Frontal cortex (tissue), 4 donors: ENCODE measurements around the gene ALG1. TPM values are rescaled to one million over a fixed set of nuclear protein-coding genes. Genes with fewer than 3 reads are reported as not detected.
"Not testable (repeated sequence)": the region's sequence is repeated elsewhere in the genome, so short reads cannot be mapped to it uniquely, and the experiment has no call there.

Source experiments
- DNase-seq, 2 donors: peaks; one replicate each; pipeline ENCODE4 v3.0.0; 2012; ENCODE audit warnings: low spot score in 2 of 2
- FAIRE-seq: peaks from 2 replicates; lab custom pipeline; 2012; peaks lifted over from hg19 to GRCh38; lab: Jason Lieb, UNC
- total RNA-seq: library from RNA; depleted of rRNA; stranded (reverse); fragments of >200 nt; gene quantifications from one replicate; pipeline ENCODE4 v1.2.3, GENCODE V29; 2014
- donor health status: control.
- donor health status: control.
- donor health status: control.

ALG1 gene
- total RNA-seq, 1 donor from 2014 or later = 11.4 TPM

DNA sequence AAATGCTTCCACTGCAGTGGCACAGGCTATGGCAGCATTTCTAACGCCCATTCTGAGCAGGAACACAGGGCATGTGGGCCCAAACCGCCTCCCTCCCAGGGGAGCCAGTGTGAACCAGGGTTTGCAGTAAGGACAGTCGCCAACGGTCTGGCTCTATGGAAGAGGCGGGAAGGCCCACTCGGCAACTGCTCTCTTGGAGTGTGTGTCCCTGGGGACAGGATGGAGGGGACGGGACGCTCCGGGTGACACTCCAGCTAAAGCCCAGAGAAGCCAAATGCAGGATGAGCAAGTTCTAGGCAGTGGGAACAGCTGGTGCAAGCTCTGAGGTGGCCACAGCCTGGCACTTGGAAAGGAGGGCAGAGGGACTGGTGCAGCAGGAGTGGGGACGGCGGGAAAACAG is 22.1 kb downstream of the ALG1 start:
- FAIRE-seq, DNase-seq: not testable (repeated sequence)

DNA sequence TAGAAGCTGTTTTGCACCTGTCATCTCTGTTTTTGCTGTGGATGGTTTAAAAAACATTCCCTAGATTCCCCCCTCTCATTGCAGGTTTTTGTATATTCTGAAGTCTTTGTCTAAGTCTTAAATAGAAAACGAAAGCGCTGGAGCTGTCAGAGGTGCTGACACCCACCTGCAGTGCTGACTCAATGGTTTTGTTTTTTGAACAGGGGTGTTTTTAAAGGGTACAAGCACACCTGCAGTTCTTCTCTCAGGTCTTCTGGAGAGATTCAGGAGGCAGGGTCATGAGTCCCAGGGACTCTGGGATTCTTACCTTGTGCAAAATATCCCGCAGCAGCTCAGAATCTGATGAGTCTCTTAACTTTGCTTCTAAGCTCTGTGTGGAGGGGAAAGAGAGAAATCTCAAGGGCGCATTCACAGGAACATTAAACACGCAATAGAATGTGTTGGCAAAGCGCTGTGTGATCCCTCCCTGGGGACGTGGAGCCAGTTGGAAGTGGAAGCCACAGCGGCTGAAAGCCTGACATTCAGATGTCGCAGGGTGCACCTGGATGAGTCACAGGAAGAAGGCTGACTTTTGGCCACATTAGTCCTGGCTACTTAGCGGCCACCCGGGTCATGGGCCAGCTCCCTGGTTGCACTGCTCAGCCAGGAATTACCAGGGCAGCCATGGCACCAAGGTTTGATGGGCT is 23.6 kb downstream of the ALG1 start:
- not testable (repeated sequence) for FAIRE-seq, DNase-seq

DNA sequence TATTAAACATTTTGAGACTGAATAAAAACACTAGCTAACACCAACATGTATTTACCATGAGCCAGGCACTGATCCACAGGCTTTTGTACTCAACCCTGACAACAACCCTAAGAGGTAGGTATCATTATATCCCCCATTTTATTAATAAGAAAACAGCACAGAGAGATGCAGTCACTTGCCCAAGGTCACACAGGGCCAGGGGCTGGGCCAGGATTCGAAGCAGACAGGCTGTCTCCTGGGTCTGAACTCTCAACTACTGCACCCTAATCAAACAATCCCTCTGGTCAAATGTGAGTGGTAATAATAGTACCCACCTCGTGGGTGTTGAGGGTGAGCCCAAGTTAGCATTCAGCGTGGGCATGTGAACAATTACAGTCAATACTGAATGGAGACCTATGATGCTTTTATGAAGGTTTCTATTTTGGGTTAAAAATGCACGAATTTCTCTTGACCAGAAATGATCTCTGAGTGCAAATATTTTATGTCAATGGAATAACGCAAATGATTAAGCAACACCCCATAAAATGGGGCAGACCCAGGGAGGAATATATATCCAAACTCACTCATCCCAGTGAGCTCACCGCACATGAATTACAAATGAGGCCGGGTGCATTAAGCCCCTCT is 24.9 kb downstream of the ALG1 start:
- FAIRE-seq, DNase-seq: not testable (repeated sequence)

DNA sequence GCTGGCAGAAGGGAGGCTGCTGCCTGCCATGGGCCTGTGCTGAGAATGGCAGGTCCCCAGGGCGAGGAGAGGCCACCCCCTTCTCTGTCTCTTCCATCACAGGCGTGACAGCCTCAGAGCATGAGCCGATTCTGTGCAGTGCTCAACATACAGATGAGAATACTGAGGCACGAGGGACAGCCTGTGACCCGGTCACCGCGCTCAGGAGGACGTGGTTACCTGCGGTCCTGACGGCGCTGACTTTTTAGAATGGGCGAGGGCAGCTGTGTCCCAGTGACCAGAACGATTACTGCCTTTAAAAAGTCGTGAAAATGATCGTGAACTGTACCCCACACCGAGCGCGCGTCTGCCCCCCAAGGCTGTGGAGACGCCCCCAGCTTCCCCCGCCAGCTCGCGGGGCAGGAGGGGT is 25.4 kb downstream of the ALG1 start:
- DNase-seq = not testable (repeated sequence)

DNA sequence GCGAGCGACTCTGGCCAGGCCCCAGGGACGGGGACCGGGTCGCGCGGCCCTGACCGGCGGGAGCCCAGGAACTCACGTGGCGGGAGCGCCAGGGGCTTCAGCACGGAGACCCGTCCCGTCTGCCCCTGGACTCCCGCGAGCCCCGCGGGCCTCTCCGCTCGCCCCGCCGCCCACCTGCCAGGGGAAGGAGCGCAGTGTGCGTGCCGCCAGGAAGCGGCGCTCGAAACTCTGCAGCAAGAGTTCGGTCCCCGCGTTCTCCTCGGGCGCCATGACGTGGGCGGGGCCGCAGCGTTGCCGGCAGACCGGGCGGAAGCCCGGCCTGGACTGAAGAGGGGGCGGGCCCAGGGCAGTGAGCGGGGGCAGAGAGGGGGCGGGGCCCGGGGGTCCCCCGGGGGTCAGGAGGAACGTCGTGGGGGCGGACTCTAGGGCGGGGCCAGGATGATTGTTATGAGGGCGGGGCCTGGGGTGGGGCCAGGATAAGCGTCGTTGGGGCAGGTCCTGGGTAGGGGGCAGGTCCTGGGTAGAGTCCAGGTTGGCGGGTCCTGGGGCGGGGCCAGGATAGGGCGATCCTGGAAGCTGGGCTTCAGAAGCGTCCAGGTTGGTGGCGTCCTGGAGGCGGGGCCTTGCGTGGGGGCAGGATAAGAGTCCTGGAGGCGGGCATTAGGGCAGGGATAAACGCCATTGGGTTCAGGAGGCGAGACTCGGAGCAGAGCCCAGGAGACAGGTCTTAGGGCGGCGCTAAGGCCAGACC is 26.0 kb downstream of the ALG1 start, which contains the start of gene EEF2KMT:
EEF2KMT (minus strand) TSS at position 326 of the 751 bp plus-strand sequence; CDS start at position 270, 56 bp downstream.
- FAIRE-seq = not testable (repeated sequence)
- peak; percentile 87 to 89 for DNase-seq

More for the DNA sequence above, 25.4 kb downstream of the ALG1 start:
- not testable (repeated sequence) for FAIRE-seq

DNA sequence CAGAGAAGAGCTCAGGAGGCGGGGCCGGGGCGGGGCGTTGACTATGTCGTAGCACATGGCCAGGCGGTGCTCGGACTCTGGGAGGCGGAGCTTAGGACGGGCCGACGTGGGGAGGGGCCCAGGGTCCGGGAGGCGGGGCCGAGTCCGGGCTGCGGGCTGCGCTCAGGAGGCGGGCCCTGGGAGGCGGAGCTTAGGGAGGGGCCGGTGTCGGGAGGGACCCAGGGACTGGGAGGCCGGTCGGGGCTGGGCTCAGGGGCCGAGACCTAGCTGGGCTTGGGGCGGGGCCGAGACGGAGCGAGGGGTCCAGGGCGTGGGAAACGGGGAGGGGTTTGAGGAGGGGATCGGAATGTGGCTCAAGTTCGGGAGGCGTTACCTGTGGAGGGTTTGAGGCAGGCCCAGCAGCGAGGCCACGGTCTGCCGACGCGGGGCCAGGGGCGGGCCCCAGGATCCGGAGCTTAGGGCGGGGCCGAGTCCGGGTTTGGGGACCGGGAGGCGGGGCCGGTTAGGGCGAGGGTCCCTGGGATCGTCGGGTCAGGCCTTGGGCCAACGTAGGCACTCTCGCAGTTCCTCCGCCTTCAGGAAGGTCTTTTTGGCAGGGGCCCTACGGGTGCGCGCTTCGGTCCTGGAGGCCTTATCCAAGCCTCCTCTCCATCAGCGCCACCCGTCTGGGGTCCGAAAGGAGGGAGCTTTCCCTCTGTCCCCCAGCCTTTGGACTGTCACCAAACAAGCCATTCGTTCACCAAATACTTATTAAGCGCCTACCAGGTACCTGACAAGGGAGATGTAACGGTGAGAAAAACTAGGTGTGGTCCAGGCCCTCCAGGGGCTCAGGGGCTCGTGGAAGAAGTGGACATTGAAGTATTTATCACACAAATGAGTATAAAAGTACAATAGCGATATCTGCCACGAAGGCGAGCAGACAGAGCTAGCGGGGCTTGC is 26.8 kb downstream of the ALG1 start:
- FAIRE-seq = peak; percentile 91
- DNase-seq = not testable (repeated sequence)

DNA sequence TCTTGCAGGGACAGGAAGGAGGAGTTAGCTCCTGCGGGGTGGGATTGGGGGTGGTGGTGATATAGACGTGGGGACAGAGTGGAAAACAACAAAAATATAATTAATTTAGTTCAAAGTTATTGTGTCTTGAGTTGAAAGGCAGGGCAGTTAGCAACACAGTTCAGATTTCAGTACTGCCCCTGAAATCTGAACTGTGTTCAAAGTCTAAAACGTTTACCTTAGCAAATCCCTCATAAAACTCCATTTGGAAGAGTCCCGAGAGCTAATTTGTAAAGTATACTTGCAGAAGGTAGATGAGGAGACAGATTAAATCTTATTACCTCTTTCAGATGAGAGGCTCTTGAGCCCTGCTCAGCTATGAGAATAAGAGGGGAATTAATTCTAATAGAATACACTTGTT is 27.5 kb downstream of the ALG1 start:
- not testable (repeated sequence) for FAIRE-seq, DNase-seq

DNA sequence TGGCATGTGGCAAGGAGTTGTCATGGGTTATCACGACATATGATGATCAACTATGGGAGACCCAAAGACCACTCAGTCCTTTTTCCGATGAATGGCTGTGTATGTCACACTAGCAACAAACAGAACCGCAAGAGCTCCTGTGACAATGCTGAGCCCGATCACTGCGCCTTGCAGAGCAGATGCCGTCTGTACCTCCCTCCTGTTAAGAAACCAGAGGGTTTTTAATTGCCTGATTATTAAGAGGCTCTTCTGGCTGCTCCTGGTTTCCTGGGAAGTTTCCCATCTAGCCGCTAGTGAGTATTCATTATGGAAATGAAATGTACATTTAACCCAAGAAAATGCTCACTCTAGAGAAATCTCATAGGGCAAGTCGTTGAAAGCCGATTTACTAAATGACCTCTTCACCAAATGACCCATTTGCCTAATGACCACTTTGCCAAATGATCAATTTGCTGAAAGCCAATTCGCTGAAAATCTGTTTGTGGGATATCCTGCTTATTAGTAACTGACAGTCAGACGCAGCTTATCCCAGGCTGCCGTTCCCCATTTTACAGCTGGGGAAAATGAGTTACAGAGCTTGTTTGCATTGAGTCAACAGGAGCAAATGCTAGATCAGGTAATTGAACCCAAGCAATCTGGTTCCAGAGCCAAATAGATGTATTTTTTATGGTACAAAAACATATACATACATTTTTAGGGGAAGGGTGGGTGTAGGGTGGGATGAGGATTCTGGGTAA is 31.8 kb downstream of the ALG1 start:
- FAIRE-seq, DNase-seq: not testable (repeated sequence)

DNA sequence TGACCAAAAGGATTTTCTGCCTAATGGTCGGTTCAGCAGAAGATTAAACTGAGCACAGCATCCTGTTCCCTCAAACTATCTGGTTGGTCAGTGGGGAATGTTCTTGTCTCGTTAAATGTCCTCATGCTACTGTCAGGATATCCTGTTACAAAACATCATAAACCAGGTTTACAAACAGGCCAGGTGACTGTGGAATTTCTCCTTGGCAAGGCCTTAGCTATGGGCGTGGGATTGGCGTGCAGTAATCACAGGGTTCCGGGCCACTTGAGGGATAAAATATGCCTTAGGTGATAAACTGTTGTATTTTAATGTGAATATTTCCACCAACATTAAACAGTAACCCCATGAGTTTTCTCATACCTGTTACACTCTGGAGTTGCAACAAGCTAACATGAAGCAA is 33.4 kb downstream of the ALG1 start:
- not testable (repeated sequence) for DNase-seq, FAIRE-seq

DNA sequence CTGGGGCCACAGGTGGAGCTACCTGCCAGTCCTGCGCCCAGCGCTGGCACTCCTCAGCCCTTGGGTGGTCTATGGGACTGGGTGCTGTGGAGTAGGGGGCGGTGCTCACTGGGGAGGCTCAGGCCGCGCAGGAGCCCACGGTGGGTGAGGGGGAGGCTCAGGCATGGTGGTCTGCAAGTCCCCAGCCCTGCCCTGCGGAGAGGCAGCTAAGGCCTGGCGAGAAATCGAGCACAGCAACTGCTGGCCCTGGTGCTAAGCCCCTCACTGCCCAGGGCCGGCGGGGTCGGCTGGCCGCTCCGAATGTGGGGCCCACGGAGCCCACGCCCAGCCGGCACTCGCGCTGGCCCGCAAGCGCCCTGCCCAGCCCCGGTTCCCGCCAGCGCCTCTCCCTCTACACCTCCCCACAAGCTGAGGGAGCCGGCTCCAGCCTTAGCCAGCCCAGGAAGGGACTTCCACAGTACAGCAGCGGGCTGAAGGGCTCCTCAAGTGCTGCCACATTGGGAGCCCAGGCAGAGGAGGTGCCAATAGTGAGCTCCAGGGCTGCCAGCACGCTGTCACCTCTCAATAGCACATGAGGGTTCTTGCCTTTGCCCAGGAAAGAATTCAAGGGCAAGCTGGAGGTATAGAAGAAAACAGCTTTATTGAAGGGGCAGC is 37.0 kb downstream of the ALG1 start:
- DNase-seq = no peak

DNA sequence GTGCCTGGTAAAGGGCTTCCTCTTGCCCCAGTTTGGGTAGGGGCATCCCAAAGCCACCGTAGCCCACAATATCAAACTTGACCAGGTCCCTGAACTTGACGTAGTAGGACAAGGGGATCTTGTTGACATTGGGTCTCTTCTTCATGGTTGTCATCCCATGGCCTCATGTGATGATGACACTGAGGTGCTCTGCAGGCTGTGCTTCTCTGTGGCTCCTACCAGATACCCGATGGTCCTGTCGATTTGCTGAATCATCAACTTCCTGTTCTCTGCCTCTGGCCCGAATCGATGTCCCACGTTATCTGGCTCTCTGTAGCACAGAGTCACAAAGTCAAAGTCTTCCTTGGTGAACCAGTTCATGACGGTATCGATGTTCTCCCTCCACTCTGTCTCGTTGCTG is 39.3 kb downstream of the ALG1 start:
- not testable (repeated sequence) for DNase-seq, FAIRE-seq

More for the DNA sequence above, 37.0 kb downstream of the ALG1 start:
- FAIRE-seq = no peak

DNA sequence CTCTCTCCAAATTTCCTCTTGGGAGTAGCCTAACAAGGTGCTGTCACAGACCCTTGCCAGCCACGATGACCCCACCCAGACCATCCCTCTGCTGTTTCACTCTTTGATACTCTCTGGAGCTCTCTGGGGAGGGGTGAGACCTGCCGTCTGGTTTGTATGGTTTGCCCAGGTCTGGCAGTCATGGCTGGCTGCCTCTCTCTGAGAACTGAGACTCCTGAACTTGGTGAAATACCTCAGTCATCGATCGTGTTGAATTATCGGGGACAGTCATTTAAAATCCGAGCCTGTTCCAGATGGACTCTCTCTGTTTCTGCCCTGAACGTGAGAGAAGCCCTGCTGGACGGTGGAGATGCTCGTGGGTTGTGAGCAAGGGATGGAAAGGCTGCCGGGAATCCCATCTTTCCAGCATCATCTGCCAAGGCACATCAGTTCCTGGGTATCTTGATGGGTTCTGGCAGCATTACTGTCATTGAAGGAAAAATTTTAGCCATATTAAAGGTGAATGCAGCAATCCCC is 45.2 kb downstream of the ALG1 start:
- not testable (repeated sequence) for FAIRE-seq, DNase-seq

DNA sequence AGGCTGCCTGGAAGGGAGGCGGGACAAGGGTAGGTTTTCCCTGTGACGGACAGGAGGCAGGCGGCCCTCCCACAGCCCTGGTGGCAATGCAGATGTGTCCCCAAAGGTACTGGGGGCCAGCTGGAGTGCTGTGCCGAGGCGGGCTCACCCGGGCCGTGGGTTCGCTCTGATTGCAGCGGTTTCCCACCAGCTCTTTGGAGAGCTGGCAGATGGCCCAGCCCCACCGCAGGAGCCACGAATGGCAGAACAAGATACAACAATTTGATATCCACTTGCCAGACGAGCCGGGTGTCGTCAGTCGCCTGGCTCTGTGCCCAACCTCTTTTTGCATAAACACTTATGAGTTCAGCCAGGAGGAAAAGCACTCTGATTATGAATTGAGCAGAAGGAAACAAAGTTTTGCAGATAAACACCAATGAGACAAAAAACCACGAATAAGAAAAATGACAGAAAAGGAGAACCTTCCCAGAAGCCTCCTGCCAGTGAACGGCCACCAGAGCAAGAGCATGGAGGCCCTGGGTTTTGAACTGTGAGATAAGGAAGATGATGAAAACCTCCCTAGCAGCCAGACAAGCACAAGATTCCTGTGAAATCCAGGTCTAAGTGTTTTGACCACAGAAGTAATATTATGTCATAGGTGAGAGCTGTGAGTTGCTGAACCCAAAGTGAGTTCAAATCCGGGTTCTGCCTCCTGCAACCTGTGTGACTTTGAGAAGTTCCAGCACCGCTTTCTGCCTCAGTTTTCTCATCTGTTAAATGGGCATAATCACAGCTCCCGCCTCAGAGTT is 45.9 kb downstream of the ALG1 start:
- peak in 1 of 2 donors; percentile 26 for DNase-seq
- FAIRE-seq = not testable (repeated sequence)

DNA sequence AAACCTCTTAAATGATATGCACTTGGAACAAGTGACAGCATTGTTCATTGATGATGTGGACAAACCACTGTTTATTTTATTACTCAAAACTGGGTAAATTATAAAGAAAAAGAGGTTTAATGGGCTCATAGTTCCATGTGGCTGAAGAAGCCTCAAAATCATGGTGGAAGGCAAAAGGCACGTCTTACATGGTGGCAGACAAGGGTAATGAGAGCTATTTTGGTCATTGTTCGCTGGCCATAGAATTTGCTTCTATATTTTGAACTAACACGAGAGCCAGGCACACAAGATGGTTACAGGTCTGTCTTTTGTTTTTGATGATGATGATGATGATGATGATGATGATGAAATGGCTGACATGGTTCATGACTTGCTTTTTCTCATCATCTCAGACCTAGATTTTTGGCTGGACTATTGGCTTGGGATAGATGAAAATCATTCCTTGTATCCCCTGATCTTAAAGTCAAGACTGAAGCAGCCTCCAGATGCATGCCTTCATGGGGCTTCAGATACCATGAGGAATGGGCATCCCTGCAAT is 59.9 kb downstream of the ALG1 start:
- not testable (repeated sequence) for FAIRE-seq, DNase-seq

DNA sequence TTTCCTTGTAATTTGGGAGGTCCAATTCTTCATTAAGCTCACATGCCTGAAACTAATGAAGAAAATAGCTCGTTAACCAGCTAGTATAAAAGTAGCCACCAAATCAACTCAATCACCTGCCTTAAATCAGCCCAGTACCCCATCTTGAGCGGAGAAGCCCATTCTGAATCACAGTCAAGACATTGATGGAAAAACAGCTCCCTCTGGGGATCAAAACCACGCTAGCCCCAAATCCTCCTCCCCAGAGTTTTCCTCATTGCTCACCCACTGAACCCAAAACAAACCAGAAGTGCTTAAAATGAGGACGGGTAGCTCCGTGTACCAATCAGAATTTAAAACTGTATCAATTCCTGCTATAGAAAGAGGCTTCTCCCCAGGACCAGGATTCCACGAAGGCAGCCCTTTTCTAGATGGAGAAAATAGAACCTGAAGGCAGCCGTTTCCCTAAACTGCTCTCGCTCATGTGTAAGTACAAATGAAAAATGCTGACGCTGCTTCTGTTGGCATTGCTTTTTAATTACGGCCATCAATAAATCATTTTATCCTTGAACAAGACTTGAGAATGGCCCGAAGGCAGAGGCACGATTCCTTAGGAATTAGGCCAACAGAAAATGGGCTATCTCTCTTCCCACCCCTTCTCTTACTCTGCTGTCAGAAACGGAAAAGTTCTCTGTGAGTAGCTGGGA is 61.4 kb downstream of the ALG1 start:
- DNase-seq, FAIRE-seq: not testable (repeated sequence)
